Fibroblast of gingiva (primary cell): ENCODE results near the gene FEM1B.

Experiments used
- DNase-seq: peaks from one replicate; pipeline ENCODE4 v3.0.0-alpha.2; 2011; ENCODE audit warnings: low read depth

FEM1B gene

GRCh38 chr15:68285259-68285980 is 7.9 kb downstream of the FEM1B start:
- DNase-seq = no peak

DNA sequence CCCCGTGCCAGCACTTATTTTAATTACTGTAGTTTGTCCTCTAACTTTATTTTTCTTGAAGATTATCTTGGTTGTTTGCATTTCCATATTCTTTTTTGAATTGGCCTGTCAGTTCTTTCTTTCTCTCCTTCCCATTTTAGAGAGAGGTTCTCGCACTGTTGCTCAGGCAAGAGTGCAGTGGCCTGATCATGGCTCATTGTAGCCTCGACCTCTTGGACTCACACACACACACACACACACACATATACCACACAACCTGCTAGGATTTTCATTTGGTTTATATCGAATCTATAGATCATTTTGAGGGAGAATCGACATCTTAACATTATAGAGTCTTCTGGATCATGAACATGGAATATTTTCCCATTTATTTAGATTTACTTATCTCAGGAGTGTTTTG is 8.7 kb downstream of the FEM1B start:
- DNase-seq = no peak

DNA sequence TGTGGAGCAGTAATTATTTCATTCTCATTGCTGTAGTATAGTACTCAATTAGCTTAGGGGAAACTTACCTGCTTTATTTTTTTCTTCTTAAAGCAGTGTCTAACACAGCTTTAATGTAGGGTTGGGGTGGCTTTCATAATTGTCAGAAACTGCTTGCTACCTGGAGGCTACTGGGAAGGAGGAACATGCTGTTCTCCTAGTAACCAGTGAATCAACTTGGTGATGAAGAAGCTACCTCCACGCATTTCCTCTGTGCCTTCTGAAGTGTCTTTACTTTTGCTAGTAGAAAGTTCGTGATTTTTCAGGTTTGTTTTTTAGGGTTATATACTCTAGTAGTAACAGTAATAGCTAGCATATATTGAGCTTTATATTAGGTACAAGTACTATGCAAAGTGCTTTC is 11.5 kb downstream of the FEM1B start:
- DNase-seq = no peak

DNA sequence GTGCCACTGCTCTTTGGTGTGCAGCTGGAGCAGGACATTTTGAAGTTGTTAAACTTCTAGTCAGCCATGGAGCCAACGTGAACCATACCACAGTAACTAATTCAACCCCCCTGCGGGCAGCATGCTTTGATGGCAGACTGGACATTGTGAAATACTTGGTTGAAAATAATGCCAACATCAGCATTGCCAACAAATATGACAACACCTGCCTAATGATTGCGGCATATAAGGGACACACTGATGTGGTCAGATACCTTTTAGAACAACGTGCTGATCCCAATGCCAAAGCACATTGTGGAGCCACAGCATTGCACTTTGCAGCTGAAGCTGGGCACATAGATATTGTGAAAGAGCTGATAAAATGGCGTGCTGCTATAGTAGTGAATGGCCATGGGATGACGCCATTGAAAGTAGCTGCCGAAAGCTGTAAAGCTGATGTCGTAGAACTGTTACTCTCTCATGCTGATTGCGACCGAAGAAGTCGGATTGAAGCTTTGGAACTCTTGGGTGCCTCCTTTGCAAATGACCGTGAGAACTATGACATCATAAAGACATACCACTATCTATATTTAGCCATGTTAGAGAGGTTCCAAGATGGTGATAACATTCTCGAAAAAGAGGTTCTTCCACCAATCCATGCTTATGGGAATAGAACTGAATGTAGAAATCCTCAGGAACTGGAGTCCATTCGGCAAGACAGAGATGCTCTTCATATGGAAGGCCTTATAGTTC is 12.2 kb downstream of the FEM1B start:
- DNase-seq = no peak

DNA sequence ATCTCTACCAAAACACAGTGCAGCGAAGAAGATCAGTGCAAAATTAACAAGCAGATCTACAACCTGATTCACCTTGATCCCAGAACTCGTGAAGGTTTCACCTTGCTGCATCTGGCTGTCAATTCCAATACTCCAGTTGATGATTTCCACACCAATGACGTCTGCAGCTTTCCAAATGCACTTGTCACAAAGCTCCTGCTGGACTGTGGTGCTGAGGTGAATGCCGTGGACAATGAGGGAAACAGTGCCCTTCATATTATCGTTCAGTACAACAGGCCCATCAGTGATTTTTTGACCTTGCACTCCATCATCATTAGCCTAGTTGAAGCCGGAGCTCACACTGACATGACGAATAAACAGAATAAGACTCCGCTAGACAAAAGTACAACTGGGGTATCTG is 13.2 kb downstream of the FEM1B start:
- DNase-seq = no peak

- no peak for DNase-seq
Observed at GRCh38 chr15:68292157-68292781, 14.7 kb downstream of the FEM1B start.

DNA sequence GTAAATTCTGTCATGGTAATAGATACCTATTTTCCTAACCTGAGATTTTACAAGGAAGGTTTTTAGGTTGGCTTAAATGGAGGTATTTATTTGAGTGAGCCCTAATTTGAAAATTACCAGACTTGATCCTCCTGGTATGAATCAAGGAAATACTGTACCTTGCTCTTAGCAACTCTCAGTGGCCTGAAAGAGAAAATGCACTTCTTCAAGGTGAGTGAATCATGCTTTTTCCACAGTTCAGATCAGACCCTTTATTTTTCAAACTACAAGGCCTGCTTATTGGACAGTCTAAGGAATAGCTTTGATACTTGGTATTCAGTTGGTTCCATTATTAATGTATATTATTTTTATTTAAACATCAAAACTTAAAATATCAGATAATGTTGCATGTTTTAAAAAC is 15.4 kb downstream of the FEM1B start:
- no peak for DNase-seq

DNA sequence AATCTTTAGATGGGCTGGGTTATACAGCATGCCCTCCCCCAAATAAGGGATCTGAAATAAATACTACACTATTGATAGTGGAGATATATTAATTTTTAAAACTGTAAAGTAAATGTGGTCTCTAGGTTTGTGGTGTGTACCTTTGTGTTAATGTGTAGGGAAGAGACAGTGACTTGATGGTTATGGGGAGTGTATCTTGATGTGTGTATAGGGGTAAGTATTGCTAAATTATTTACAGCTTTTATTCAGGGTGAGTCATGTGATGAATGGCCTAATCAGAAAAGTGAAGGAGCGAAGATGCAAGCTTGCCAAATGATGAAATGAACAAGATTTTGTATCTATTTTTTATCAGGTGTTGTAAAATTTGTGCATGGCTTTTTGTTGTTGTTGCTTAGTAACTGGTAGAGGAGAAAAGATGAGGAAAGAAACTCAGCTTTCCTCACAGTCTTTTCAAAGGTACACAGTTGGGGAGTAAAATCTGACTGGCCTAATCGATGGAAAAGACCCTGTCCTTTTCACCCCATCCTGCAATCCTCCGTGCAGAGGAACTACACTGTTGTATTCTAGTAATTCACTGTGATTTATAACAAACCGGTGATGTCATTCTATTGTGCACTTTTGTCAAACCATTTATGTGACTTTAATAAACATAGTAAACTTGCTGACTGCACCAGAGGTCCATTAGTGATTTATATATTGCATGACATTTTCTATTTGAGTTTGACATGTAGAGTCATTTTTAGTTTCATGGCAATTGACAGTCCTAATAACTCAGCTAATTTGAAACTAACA is 17.7 kb downstream of the FEM1B start:
- DNase-seq = no peak

GRCh38 chr15:68298336-68298735 is 20.8 kb downstream of the FEM1B start:
- no peak for DNase-seq

DNA sequence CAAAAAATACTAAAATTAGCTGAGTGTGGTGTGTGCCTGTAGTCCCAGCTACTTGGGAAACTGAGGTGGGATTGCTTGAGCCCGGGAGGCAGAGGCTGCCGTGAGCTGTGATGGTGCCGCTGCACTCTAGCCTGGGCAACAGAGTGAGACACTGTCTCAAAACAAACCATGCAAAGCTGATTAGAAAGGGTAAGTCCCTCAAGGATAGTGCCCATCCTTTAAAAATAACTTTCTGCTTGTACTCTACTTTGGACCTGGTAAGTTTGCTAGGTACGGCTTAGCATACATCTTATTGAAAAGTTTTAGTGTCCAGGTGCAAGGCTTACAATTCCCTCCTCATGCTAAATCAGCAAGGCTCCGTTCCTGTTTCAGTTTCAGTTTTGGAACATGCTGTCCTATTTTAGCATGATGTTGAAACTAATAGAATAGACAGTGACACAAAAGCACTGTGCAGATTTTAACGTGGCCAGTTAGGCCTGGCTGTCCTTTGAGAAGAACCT is 21.4 kb downstream of the FEM1B start:
- peak; percentile 38 for DNase-seq

- DNase-seq = no peak
Observed at GRCh38 chr15:68299436-68299835, 21.9 kb downstream of the FEM1B start.

DNA sequence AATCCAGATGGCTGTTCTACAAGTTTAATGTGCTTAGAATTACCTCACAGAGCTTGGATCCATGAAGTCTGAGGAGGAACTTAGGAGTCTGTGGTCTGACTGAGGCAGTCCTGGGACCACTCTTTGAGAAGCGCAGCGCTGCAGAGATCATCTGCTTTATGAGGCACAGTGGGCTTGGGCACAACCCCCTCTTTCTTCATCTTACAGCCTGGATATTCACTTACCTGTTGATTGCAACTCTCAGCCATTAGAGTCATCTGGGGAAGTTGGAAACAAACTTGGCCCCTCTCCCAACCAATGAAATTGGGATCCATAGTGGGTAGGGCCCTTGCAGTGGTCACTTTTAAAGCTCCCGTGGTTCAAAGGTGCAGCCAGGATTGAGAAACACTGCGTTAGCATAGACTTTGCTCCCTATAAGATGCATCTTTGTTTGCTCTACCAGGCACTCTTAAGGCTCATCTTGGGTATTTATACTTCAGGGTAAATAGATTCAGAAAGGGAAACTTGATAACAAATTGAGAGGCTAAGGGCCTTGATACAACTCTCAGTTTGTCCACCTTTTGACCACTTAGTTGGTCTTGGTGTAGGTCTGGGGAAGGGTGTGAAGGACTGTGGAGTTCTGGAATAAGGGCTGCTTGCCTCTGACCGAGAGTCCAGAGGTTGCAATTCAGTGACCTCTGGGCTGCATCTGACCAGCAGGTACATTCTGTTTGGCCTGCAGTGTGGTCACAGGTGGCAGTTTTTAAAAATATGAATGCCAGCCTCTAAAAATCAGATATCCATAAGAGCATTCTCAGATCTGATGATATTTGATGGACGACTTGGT is 22.8 kb downstream of the FEM1B start:
- no peak for DNase-seq

DNA sequence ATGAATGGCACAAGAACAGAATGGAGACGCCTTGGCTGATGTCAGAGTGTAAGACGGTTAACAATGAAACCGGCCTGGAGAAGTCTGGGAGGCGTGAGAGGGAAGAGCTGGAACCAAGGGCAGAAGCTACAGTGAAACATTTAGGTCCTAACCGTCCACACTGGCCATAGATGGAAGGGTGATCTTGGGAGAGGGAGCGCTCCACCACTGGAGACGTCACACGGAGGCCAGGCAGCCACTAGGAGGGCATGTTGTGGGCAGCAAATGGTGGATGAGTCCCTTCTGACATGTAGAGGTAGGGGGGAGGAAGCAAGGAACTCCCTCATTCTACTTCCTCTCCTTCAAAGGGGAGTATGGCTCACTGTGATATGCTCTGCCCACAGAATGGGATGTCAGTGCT is 23.8 kb downstream of the FEM1B start:
- no peak for DNase-seq

GRCh38 chr15:68302729-68303128 is 25.2 kb downstream of the FEM1B start:
- no peak for DNase-seq

DNA sequence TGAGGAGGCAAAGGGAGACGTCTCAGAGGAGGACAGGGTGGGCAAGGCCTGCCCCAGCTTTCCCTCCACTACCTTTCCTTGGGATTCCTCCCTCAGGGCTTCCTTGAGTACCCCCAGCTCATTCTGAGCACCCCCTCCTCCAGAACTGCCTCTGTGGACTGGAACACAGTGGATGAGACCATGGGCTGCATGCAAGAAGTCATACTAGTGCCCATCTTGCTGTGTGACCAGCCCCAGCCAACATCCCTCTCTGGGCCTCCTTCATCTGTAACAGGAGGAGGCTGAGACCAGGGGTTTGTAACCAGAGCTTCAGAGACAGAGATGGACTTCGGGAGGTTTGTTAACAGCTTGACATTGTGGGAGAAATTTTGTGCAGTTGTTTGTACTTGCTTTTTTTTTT is 25.6 kb downstream of the FEM1B start:
- no peak for DNase-seq

DNA sequence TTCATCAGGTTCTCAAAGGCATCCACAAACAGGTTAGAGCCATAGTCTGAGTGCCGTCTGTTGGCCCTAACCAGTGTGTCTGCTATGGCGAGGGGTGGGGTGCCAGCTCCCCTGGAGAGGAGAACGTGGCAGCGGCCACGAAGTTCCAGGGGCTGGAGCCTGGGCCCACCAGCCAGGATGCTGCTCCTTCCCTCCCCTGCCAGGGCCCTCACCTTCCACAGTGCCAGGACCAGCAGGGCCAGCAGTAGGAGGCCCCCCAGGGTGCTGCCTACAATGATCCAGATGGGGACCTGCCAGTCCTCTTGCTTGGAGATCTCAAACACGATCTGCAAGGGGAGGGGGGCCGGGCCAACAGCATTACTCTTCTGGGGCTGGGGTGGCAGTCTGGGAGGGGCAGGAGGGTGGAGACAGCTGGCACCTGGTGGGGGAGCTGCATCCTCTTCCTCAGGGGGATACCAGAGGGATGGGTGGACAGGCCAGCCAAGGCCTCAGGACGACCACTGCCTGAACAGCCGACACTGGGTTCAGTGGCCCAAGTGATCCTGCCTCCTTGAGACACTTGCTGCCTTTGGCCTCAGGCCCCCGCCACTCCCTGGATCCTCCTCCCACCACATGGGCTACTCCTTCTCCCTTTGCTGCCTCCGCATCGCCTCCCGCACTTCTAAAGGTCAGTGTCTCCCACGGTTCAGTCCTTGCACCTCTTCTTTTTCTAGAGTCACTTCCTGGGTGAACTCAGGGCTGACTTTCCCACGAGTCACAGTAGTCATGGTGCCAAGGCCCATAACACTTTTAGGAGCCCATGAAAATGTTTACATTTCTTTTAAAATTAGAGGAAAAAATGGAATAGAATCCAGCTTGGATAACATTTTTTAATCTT is 26.3 kb downstream of the FEM1B start:
- no peak for DNase-seq

GRCh38 chr15:68304589-68305337 is 27.2 kb downstream of the FEM1B start:
- no peak for DNase-seq

GRCh38 chr15:68305420-68305871 is 27.9 kb downstream of the FEM1B start:
- DNase-seq = no peak

GRCh38 chr15:68307131-68307928 is 29.8 kb downstream of the FEM1B start:
- DNase-seq = no peak
